ENCODE data around the gene TMEM141.

DNA sequence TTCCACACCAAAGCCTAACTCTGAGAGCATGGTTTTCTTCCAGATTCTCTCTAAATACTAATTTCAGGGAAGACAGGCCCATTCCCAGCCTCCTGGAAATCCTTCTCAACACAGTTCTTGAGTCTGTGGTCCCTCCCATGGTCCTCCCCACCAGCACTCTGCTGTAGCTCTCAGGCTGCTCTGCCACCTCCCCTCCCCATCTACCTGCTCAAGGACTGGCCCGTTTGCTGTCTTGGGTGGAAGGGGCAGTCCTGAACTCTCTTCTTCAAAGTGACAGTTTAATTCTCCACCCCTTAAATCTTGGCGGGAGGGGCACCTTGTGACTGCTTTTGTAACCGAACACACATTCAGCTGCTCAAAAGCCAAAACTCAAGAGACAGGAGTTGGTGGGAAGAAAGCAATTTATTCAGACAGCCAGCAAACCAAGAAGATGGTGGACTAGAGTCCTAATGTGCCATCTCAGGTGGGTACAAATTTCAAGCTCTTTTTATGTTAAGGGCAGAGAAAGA is 19.2 kb upstream of the TMEM141 start:
- TF ChIP-seq, protein P1, sequence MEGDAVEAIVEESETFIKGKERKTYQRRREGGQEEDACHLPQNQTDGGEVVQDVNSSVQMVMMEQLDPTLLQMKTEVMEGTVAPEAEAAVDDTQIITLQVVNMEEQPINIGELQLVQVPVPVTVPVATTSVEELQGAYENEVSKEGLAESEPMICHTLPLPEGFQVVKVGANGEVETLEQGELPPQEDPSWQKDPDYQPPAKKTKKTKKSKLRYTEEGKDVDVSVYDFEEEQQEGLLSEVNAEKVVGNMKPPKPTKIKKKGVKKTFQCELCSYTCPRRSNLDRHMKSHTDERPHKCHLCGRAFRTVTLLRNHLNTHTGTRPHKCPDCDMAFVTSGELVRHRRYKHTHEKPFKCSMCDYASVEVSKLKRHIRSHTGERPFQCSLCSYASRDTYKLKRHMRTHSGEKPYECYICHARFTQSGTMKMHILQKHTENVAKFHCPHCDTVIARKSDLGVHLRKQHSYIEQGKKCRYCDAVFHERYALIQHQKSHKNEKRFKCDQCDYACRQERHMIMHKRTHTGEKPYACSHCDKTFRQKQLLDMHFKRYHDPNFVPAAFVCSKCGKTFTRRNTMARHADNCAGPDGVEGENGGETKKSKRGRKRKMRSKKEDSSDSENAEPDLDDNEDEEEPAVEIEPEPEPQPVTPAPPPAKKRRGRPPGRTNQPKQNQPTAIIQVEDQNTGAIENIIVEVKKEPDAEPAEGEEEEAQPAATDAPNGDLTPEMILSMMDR (IDR thresholded peaks at IDR 0.05; ENCODE audit: low read depth, low read length): no peak
- no peak for TF ChIP-seq EZH2phosphoT487 (IDR thresholded peaks at IDR 0.05; ENCODE audit: low read depth)

All from OCI-LY3 (cell line).